Measurements from ENCODE around the gene NFATC1. TPM values are rescaled to one million over a fixed set of nuclear protein-coding genes. Genes with fewer than 3 reads are reported as not detected.

NFATC1 gene
- polyA plus RNA-seq, 1 of the 3 experiments (the other 2 are of a cell fraction) = 0.02 TPM

DNA sequence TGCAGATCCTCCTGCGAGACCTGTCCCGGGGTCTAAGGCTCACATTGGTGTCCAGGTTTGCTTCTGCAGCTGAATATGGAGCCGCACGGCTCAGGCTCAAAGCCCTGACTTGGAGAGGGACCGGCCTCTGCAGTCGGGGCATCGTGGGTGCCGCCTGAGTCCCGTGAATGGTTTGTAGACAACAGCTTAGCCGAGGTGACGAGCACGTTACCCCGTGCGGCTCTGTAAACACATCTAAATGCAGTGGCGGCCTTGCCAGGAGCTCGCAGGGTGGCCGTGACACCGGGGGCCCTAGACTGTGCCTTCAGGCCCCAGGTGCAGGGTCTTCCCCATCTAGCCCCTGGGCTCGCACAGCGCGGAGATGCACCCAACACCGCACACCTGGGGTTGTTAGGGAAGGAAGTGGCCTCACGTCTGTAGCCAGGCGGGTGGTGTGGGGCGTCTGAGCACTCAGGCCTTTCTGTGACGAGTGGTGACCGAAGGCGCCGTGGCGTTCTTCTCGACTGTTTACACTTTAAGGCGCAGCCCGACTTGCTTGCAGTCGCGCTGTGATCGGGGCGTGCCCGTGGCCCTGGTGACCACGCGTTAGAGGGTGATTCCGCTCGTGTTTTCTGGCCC is 91.6 kb downstream of the NFATC1 start:
- ChIA-PET CTCF (no interaction called here), POLR2A (no interaction called here)
- TF ChIP-seq CHD2 (IDR thresholded peaks at IDR 0.05; ENCODE audit: low read length, partially characterized antibody) = no peak
- no peak for TF ChIP-seq FOSL2 (IDR thresholded peaks at IDR 0.05; ENCODE audit: borderline replicate concordance, low read depth)
- TF ChIP-seq GATA2 (CRISPR knock-in tag; IDR thresholded peaks at IDR 0.05) = no peak
- no peak for TF ChIP-seq NRF1 (IDR thresholded peaks at IDR 0.05; ENCODE audit: low read depth, low read length)
- TF ChIP-seq RXRA (IDR thresholded peaks at IDR 0.05; ENCODE audit: borderline replicate concordance, low read depth) = no peak
- 62% methylated on average over 29 of the region's 42 CpGs for WGBS (ENCODE audit: low lambda C conversion rate)
- H3K9me2 ChIP-seq = no peaks in the 10 kb centered on the region
- H3K9ac ChIP-seq = no peak overlapping the region
- H3K79me2 ChIP-seq (ENCODE audit: insufficient read depth) = no peaks in the 10 kb centered on the region
- H3K4me2 ChIP-seq = no peak overlapping the region
- no peak overlapping the region for H3K27ac ChIP-seq (ENCODE audit: low read depth in 2 of 2, low read length in 1 of 2)
- H3F3A ChIP-seq (replicated peaks; ENCODE audit: insufficient read depth) = peaks cover 4% of the 10 kb centered on the region
- no peaks in the 10 kb centered on the region for H3K9me3 ChIP-seq
- H3K27me3 ChIP-seq (ENCODE audit: insufficient read depth) = peaks cover 79% of the 10 kb centered on the region
- H4K20me1 ChIP-seq (ENCODE audit: insufficient read depth) = no peaks in the 10 kb centered on the region
- DNase-seq = no peak
- no peak overlapping the region for H2AFZ ChIP-seq (ENCODE audit: low read depth)
- H3K4me3 ChIP-seq (ENCODE audit: low read depth in 2 of 2, low read length in 1 of 2) = no peak overlapping the region
- H3K36me3 ChIP-seq (replicated peaks in 1 of 2; ENCODE audit: control insufficient read depth in 1 of 2, insufficient read depth in 2 of 2, low read length in 1 of 2) = no peaks in the 10 kb centered on the region
- peaks cover 0 to 13% of the 10 kb centered on the region in 2 experiments; a peak in 2 of 4 replicates for H3K4me1 ChIP-seq (ENCODE audit: control insufficient read depth in 1 of 2, insufficient read depth in 2 of 2, low read depth in 1 of 2, low read length in 1 of 2)

DNA sequence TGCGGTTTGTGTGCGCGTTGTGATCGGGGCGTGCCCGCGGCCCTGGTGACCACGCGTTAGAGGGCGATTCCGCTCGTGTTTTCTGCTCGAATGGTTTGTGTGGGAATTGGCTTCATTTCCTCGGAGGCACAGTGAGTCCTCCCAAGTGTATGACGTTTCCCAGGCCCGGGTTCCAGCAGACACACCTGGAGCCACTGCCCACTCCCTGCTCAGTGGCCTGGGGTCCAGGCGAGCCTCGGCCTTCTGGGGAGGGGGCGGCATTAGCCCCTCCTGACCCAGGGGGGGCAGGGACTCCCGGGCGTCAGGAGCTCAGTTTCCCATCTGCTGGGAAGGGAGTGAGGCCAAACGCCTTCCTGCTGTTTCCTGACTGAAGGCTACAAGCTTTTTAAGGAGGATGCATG is 92.1 kb downstream of the NFATC1 start:
- ChIA-PET CTCF (no interaction called here), POLR2A (no interaction called here)
- Histone ChIP-seq H3F3A (replicated peaks; ENCODE audit: insufficient read depth) (peaks cover 4% of the 10 kb centered on the region), H2AFZ (ENCODE audit: low read depth) (no peak overlapping the region), H4K20me1 (ENCODE audit: insufficient read depth) (no peaks in the 10 kb centered on the region), H3K4me2 (no peak overlapping the region), H3K36me3 (replicated peaks in 1 of 2; ENCODE audit: control insufficient read depth in 1 of 2, insufficient read depth in 2 of 2, low read length in 1 of 2) (no peaks in the 10 kb centered on the region), H3K27me3 (ENCODE audit: insufficient read depth) (peaks cover 82% of the 10 kb centered on the region), H3K9ac (no peak overlapping the region), H3K79me2 (ENCODE audit: insufficient read depth) (no peaks in the 10 kb centered on the region), H3K9me2 (no peaks in the 10 kb centered on the region), H3K4me3 (ENCODE audit: low read depth in 2 of 2, low read length in 1 of 2) (no peak overlapping the region), H3K9me3 (no peaks in the 10 kb centered on the region), H3K4me1 (ENCODE audit: control insufficient read depth in 1 of 2, insufficient read depth in 2 of 2, low read depth in 1 of 2, low read length in 1 of 2) (peaks cover 0 to 13% of the 10 kb centered on the region in 2 experiments; a peak in 2 of 4 replicates), H3K27ac (ENCODE audit: low read depth in 2 of 2, low read length in 1 of 2) (no peak overlapping the region)
- WGBS (ENCODE audit: low lambda C conversion rate) = 45% methylated on average over 16 of the region's 22 CpGs
- TF ChIP-seq EZH2phosphoT487 (IDR thresholded peaks at IDR 0.05; ENCODE audit: borderline replicate concordance, low read depth) (no peak), ELF1 (IDR thresholded peaks at IDR 0.05) (no peak), SIN3A (IDR thresholded peaks at IDR 0.05; ENCODE audit: borderline replicate concordance, low read depth, low read length) (no peak), JUND (IDR thresholded peaks at IDR 0.05) (no peak), RXRA (IDR thresholded peaks at IDR 0.05; ENCODE audit: borderline replicate concordance, low read depth) (no peak), FOXJ3 (CRISPR knock-in tag; IDR thresholded peaks at IDR 0.05) (no peak), CHD2 (IDR thresholded peaks at IDR 0.05; ENCODE audit: low read length, partially characterized antibody) (no peak), FOSL2 (IDR thresholded peaks at IDR 0.05; ENCODE audit: borderline replicate concordance, low read depth) (no peak)
- TF ChIP-seq, protein P1, sequence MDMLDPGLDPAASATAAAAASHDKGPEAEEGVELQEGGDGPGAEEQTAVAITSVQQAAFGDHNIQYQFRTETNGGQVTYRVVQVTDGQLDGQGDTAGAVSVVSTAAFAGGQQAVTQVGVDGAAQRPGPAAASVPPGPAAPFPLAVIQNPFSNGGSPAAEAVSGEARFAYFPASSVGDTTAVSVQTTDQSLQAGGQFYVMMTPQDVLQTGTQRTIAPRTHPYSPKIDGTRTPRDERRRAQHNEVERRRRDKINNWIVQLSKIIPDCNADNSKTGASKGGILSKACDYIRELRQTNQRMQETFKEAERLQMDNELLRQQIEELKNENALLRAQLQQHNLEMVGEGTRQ (IDR thresholded peaks at IDR 0.05; ENCODE audit: borderline replicate concordance, low read depth, low read length) = no peak
- TF ChIP-seq, protein P2, sequence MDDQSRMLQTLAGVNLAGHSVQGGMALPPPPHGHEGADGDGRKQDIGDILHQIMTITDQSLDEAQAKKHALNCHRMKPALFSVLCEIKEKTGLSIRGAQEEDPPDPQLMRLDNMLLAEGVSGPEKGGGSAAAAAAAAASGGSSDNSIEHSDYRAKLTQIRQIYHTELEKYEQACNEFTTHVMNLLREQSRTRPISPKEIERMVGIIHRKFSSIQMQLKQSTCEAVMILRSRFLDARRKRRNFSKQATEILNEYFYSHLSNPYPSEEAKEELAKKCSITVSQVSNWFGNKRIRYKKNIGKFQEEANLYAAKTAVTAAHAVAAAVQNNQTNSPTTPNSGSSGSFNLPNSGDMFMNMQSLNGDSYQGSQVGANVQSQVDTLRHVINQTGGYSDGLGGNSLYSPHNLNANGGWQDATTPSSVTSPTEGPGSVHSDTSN (IDR thresholded peaks at IDR 0.05) = no peak
- TF ChIP-seq, protein P3, sequence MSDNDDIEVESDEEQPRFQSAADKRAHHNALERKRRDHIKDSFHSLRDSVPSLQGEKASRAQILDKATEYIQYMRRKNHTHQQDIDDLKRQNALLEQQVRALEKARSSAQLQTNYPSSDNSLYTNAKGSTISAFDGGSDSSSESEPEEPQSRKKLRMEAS (IDR thresholded peaks at IDR 0.05; ENCODE audit: low read depth) = no peak
- TF ChIP-seq, protein P4, sequence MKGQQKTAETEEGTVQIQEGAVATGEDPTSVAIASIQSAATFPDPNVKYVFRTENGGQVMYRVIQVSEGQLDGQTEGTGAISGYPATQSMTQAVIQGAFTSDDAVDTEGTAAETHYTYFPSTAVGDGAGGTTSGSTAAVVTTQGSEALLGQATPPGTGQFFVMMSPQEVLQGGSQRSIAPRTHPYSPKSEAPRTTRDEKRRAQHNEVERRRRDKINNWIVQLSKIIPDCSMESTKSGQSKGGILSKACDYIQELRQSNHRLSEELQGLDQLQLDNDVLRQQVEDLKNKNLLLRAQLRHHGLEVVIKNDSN (IDR thresholded peaks at IDR 0.05; ENCODE audit: borderline replicate concordance, low read depth) = no peak
- TF ChIP-seq, protein P5, sequence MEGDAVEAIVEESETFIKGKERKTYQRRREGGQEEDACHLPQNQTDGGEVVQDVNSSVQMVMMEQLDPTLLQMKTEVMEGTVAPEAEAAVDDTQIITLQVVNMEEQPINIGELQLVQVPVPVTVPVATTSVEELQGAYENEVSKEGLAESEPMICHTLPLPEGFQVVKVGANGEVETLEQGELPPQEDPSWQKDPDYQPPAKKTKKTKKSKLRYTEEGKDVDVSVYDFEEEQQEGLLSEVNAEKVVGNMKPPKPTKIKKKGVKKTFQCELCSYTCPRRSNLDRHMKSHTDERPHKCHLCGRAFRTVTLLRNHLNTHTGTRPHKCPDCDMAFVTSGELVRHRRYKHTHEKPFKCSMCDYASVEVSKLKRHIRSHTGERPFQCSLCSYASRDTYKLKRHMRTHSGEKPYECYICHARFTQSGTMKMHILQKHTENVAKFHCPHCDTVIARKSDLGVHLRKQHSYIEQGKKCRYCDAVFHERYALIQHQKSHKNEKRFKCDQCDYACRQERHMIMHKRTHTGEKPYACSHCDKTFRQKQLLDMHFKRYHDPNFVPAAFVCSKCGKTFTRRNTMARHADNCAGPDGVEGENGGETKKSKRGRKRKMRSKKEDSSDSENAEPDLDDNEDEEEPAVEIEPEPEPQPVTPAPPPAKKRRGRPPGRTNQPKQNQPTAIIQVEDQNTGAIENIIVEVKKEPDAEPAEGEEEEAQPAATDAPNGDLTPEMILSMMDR (IDR thresholded peaks at IDR 0.05) = no peak
- TF ChIP-seq, protein P6, sequence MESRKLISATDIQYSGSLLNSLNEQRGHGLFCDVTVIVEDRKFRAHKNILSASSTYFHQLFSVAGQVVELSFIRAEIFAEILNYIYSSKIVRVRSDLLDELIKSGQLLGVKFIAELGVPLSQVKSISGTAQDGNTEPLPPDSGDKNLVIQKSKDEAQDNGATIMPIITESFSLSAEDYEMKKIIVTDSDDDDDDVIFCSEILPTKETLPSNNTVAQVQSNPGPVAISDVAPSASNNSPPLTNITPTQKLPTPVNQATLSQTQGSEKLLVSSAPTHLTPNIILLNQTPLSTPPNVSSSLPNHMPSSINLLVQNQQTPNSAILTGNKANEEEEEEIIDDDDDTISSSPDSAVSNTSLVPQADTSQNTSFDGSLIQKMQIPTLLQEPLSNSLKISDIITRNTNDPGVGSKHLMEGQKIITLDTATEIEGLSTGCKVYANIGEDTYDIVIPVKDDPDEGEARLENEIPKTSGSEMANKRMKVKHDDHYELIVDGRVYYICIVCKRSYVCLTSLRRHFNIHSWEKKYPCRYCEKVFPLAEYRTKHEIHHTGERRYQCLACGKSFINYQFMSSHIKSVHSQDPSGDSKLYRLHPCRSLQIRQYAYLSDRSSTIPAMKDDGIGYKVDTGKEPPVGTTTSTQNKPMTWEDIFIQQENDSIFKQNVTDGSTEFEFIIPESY (IDR thresholded peaks at IDR 0.05; ENCODE audit: borderline replicate concordance, low read depth) = no peak
- DNase-seq = no peak
